PC-3 (cell line): ENCODE results near the gene DYNC1LI1. TPM values are rescaled to one million over a fixed set of nuclear protein-coding genes. Genes with fewer than 3 reads are reported as not detected.
"Not testable (repeated sequence)": the region's sequence is repeated elsewhere in the genome, so short reads cannot be mapped to it uniquely, and the experiment has no call there.

Experiments
- ATAC-seq: fragments of 200-7000 bp; cut with Tn5 transposase; 2 replicates; pipeline ENCODE4 v1.9.1; 2020; ENCODE audit warnings: mild to moderate bottlenecking, moderate library complexity
- BruUV-seq: library from RNA; stranded (reverse); fragments of 400-500 nt; replicated peaks from 2 replicates; lab custom pipeline; 2021; lab: Mats Ljungman, UMichigan
- CTCF ChIA-PET: fragments of 300-600 bp; sonication (Branson Sonifier 250); formaldehyde crosslinking; loops from one replicate; lab custom pipeline; 2022; ENCODE audit warnings: antibody characterized with exemption; lab: Charles Lee
- POLR2A ChIA-PET: fragments of 300-600 bp; sonication (Branson Sonifier 250); formaldehyde crosslinking; loops from one replicate; lab custom pipeline; 2022; ENCODE audit warnings: antibody characterized with exemption; ENCODE audit not compliant: unreplicated experiment; lab: Charles Lee
- DNase-seq: peaks from one replicate; pipeline ENCODE4 v3.0.0-alpha.2; 2015
- H2AFZ ChIP-seq: fragments of 300-600 bp; sonication (generic); 2 replicates; pipeline ENCODE4 v1.6.0; 2016; ENCODE audit warnings: antibody characterized with exemption, low read length
- H3F3A ChIP-seq: fragments of 300-600 bp; sonication (generic); one replicate; pipeline ENCODE4 v1.6.0; 2017; ENCODE audit warnings: antibody characterized with exemption, low read length, control low read depth, mild to moderate bottlenecking; ENCODE audit not compliant: unreplicated experiment
- H3K27ac ChIP-seq: fragments of 300-600 bp; sonication (generic); 2 replicates; pipeline ENCODE4 v1.5.1; 2016; ENCODE audit warnings: mild to moderate bottlenecking, low read length
- H3K27me3 ChIP-seq: fragments of 300-600 bp; sonication (generic); 2 replicates; pipeline ENCODE4 v1.6.1; 2016; ENCODE audit warnings: low read length, mixed read lengths
- H3K36me3 ChIP-seq: fragments of 300-600 bp; sonication (generic); 2 replicates; pipeline ENCODE4 v1.6.1; 2016; ENCODE audit warnings: low read depth, mixed run types, low read length, mixed read lengths
- H3K4me1 ChIP-seq: fragments of 300-600 bp; sonication (generic); 2 replicates; pipeline ENCODE4 v1.5.1; 2016; ENCODE audit warnings: low read length; ENCODE audit not compliant: insufficient read depth
- H3K4me2 ChIP-seq: fragments of 300-600 bp; sonication (generic); 2 replicates; pipeline ENCODE4 v1.6.0; 2016; ENCODE audit warnings: low read length
- H3K4me3 ChIP-seq: fragments of 300-600 bp; sonication (generic); 2 replicates; pipeline ENCODE4 v1.5.1; 2016; ENCODE audit warnings: mild to moderate bottlenecking, low read length, mixed read lengths
- H3K79me2 ChIP-seq: fragments of 300-600 bp; sonication (generic); 2 replicates; pipeline ENCODE4 v1.6.1; 2017; ENCODE audit warnings: low read length, mixed read lengths
- H3K9ac ChIP-seq: fragments of 300-600 bp; sonication (generic); 2 replicates; pipeline ENCODE4 v1.6.0; 2016; ENCODE audit warnings: mild to moderate bottlenecking, low read length
- H3K9me2 ChIP-seq: fragments of 300-600 bp; sonication (generic); replicated peaks from 2 replicates; pipeline ENCODE4 v1.6.1; 2016; ENCODE audit warnings: mixed run types, low read length, mixed read lengths
- H3K9me3 ChIP-seq: fragments of 300-600 bp; sonication (generic); 2 replicates; pipeline ENCODE4 v1.6.1; 2016; ENCODE audit warnings: low read length, mixed read lengths
- H4K20me1 ChIP-seq: fragments of 300-600 bp; sonication (generic); 2 replicates; pipeline ENCODE4 v1.6.1; 2016; ENCODE audit warnings: low read length, mixed read lengths
- EZH2 ChIP-seq: fragments of 300-600 bp; sonication (generic); IDR thresholded peaks from one replicate; pipeline ENCODE4 v1.6.1; 2017; ENCODE audit warnings: antibody characterized with exemption, mild to moderate bottlenecking, low read length; ENCODE audit not compliant: unreplicated experiment
- EZH2phosphoT487 ChIP-seq: fragments of 300-600 bp; sonication (generic); IDR thresholded peaks from 2 replicates; pipeline ENCODE4 v1.6.1; 2018; ENCODE audit warnings: mild to moderate bottlenecking, antibody characterized with exemption, low read length, borderline replicate concordance
- intact Hi-C: fragments of 100-400 bp; cut with micrococcal nuclease; formaldehyde crosslinking; loops from 2 replicates; pipeline ENCODE4 v1.9.0; 2023
- total RNA-seq: library from RNA; depleted of rRNA; stranded (reverse); fragments of >200 nt; gene quantifications from 2 replicates; pipeline ENCODE4 v1.2.3, GENCODE V29; 2014
- TF ChIP-seq, protein P1 (sequence below): fragments of 300-600 bp; sonication (generic); conservative IDR thresholded peaks from 2 replicates; pipeline ENCODE4 v1.5.1; 2017; ENCODE audit warnings: antibody characterized with exemption, low read depth, mild to moderate bottlenecking, low read length

Gene DYNC1LI1
- total RNA-seq, 1 experiment from 2014 or later, result 44.2 TPM

DNA sequence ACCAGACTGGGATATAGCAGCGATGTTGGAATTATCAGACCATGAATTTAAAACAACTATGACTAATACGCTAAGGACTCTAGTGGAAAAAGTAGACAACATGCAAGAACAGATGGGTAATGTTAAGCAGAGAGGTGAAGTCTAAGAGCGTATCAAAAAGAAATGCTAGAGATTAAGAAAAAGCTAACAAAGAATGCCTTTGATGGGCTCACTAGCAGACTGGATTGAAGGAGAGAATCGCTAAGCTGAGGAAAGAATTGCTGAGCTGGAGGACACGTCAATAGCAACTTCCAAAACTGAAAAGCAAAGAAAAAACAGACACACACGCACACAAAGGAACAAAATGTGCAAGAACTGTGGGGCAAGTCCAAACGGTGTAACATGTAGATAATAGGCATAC, 48.0 kb downstream of the DYNC1LI1 start:
- no peak for ATAC-seq
- Histone ChIP-seq H4K20me1 (no peaks in the 10 kb centered on the region), H3K9me2 (no peaks in the 10 kb centered on the region), H3K9me3 (no peaks in the 10 kb centered on the region), H3K27ac (no peak overlapping the region), H3K4me1 (no peaks in the 10 kb centered on the region), H3F3A (no peaks in the 10 kb centered on the region), H3K79me2 (no peaks in the 10 kb centered on the region), H3K27me3 (no peaks in the 10 kb centered on the region), H3K4me3 (no peak overlapping the region), H3K9ac (no peak overlapping the region), H3K4me2 (no peak overlapping the region), H2AFZ (no peak overlapping the region), H3K36me3 (peaks cover 19% of the 10 kb centered on the region)
- ChIA-PET CTCF (no interaction called here), POLR2A (no interaction called here)
- intact Hi-C loops, result no loop called here
- no peak for TF ChIP-seq EZH2
- no peak for TF ChIP-seq EZH2phosphoT487
- no peak for DNase-seq
- BruUV-seq, result no TSS peak

DNA sequence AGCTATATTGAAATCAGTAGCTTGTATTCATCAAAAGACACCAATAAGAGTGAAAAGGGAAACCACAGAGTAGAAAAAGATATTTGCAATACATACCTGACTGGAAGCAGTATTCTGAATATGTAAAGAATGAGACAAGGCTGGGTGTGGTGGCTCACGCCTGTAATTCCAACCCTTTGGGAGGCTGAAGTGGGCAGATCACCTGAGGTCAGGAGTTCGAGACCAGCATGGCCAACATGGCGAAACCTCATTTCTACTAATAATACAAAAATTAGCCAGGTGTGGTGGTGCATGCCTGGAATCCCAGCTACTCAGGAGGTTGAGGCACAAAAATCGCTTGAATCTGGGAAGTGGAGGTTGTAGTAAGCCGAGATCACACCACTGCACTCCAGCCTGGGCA, 51.7 kb downstream of the DYNC1LI1 start:
- H3K9me2 ChIP-seq, H3K4me1 ChIP-seq, H3K27ac ChIP-seq, H3K4me2 ChIP-seq, H3K36me3 ChIP-seq, H3K27me3 ChIP-seq, H3F3A ChIP-seq, BruUV-seq, CTCF ChIA-PET, H3K4me3 ChIP-seq, H2AFZ ChIP-seq, H4K20me1 ChIP-seq, H3K9ac ChIP-seq, POLR2A ChIA-PET, ATAC-seq, DNase-seq, H3K79me2 ChIP-seq, H3K9me3 ChIP-seq: not testable (repeated sequence)
- intact Hi-C loops, result loop anchor here (10.0 kb wide), 1 partner anchor 416 kb away; no protein-coding TSS in a partner anchor

GRCh38 chr3:32516751-32517150, 53.9 kb downstream of the DYNC1LI1 start:
- H3K9me3 ChIP-seq, ATAC-seq, H3F3A ChIP-seq, CTCF ChIA-PET, H3K36me3 ChIP-seq, H3K79me2 ChIP-seq, H3K4me3 ChIP-seq, H3K4me2 ChIP-seq, H3K27me3 ChIP-seq, POLR2A ChIA-PET, H3K9ac ChIP-seq, H3K4me1 ChIP-seq, H3K27ac ChIP-seq, H4K20me1 ChIP-seq, H3K9me2 ChIP-seq, H2AFZ ChIP-seq, BruUV-seq, DNase-seq: not testable (repeated sequence)
- intact Hi-C loops, result loop anchor here (10.0 kb wide), 1 partner anchor 418 kb away; no protein-coding TSS in a partner anchor

DNA sequence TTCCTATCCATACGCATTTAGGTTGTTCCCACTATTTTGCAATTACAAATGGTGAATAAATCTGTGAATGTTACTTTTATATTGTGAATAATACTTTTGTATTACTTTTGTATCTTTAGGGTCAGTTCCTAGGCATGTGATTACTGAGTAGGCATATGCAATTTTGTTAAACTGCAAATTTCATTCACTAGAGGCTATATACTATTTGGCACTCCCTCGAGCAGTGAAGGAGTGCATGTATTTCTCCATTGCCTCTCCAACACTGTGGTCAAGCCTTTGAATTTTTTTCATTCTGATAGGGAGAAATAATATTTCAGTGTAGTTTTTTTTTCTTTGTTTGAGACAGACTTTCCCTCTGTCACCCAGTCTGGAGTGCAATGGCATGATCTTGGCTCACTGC, 59.7 kb downstream of the DYNC1LI1 start:
- DNase-seq (no peak), ATAC-seq (no peak)
- Histone ChIP-seq H2AFZ (no peak overlapping the region), H3K9ac (no peak overlapping the region), H3K36me3 (no peaks in the 10 kb centered on the region), H3K27ac (no peak overlapping the region), H3K4me2 (no peak overlapping the region), H3K4me1 (no peaks in the 10 kb centered on the region), H3K79me2 (no peaks in the 10 kb centered on the region), H3K4me3 (no peak overlapping the region), H4K20me1 (no peaks in the 10 kb centered on the region), H3K9me2 (no peaks in the 10 kb centered on the region), H3F3A (no peaks in the 10 kb centered on the region), H3K27me3 (no peaks in the 10 kb centered on the region), H3K9me3 (no peaks in the 10 kb centered on the region)
- no TSS peak for BruUV-seq
- TF ChIP-seq EZH2phosphoT487, result no peak
- no peak for TF ChIP-seq EZH2
- TF ChIP-seq, protein P1, sequence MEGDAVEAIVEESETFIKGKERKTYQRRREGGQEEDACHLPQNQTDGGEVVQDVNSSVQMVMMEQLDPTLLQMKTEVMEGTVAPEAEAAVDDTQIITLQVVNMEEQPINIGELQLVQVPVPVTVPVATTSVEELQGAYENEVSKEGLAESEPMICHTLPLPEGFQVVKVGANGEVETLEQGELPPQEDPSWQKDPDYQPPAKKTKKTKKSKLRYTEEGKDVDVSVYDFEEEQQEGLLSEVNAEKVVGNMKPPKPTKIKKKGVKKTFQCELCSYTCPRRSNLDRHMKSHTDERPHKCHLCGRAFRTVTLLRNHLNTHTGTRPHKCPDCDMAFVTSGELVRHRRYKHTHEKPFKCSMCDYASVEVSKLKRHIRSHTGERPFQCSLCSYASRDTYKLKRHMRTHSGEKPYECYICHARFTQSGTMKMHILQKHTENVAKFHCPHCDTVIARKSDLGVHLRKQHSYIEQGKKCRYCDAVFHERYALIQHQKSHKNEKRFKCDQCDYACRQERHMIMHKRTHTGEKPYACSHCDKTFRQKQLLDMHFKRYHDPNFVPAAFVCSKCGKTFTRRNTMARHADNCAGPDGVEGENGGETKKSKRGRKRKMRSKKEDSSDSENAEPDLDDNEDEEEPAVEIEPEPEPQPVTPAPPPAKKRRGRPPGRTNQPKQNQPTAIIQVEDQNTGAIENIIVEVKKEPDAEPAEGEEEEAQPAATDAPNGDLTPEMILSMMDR, result no peak
- ChIA-PET POLR2A (no interaction called here), CTCF (interaction anchor here (0.6 kb wide), 1 partner anchor 124 kb away, joined by 3 read pairs; no protein-coding TSS in a partner anchor)
- intact Hi-C loops, result loop anchor here (2.0 to 10.0 kb wide), 2 partner anchors 68 to 424 kb away; no protein-coding TSS in a partner anchor
